Stimulated activated CD4-positive, alpha-beta T cell treated with anti-CD3 and anti-CD28 coated beads, Interleukin-4, amount 100 ng/mL, for 48 hours (primary cell): Measurements from ENCODE around the gene HORMAD1.
"Not testable (repeated sequence)": the region's sequence is repeated elsewhere in the genome, so short reads cannot be mapped to it uniquely, and the experiment has no call there.

Experiments
- DNase-seq, 2 donors: peaks; one replicate each; pipeline ENCODE4 v3.0.0-alpha.2; 2020; ENCODE audit warnings: low read depth in 2 of 2

HORMAD1 gene

DNA sequence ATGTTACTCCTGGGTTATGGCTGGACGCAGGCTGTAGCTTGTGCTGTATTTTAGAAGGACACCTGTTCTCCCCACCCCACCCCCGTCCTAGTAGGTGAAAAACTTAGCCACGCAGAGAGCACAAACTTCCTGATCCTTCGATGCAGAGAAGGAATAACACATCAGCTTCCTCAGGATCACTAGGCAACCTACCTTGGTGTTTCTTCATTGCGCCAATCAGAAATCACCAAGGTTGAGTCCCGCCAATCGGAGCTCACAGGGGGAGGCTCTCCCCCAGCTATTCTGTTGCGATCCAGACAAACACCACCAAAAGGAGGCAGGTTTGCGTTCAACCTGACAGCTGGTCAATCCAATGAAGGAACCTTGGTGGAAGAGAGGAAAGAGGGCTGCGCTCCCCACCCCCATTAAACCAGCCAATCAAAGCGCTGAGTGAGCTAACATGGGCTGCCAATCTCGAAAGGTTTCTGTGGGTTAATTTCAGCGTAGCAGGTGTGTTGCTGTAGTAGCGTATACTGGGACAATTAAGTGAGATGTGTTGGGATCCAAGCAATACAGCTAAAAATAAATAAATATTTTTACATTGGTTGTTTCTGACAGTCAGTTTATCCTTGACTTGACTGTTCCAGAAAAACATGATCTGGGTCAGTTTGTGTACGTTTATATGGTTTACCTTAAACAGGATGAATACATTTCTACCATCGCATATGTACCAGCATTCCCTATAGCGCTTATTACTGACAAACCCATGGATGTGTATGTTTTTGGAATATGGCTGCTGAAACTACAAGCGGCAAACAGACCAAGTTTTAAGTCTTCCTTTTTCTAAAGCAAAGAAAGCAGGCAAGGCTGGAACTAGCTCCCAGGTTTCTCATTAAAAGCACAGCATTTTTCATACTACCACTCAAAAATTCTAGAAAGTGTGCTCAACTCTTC is 23.4 kb downstream of the HORMAD1 start, which contains the start of gene GOLPH3L:
GOLPH3L (minus strand) TSS at position 160 of the 933 bp plus-strand sequence. CDS start 2,316 bp downstream, outside the sequence.
- peak; percentile 66 to 84 for DNase-seq

DNA sequence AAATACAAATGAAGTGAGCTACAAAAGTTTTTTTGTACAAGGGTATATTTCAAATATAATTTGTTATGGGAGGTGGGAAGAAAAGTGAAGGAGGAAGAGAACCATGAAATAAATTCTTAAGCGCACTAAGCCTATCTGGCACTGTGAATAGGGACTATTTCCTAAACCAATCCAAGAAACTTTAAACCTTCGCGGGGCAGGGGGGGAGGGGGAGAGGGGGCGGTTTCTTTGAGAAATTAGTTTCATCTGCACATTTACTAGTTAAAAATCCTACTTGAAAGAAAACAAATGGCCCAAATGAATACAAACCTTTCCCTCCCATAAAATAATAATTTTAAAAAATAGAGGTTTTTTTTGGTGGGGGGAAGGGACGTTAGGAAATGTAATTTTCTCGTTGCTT is 24.1 kb downstream of the HORMAD1 start:
- no peak for DNase-seq

DNA sequence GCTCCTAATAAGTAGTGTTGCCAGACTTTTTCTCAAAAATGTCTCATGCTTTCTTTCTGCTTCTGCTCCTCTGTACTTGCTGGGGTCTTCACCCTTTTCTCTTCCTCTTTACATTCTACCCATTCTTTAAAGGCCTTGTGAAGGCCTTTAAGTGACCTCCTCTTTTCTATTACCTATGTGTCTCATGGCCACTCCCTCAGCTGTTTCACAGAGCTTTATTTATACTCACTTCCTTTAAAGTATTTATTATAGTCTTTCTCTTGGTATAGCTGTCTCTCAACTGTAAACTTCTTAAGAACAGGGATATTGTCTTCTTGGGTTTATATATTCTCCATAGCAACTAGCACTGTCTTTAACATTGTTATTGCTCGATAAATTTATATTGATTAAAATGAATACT is 24.5 kb downstream of the HORMAD1 start:
- no peak for DNase-seq

DNA sequence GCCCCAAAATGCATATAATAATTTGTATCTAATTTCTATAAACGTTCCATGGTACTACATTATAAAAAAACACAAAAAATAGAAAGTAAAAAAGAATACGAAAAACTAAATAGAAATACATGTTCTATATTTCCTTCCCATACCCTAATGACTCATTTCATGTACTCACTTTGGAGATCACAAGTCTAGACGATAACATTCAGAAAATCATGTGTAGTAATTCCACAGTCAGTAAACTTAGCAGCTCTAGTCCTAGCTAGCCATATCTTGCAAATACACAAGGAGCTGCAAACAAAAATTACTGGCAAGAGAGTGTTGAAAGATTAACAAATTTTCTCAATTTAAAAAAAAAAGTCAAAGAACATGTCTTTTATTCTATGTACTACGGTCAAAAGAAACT is 25.1 kb downstream of the HORMAD1 start:
- no peak for DNase-seq

DNA sequence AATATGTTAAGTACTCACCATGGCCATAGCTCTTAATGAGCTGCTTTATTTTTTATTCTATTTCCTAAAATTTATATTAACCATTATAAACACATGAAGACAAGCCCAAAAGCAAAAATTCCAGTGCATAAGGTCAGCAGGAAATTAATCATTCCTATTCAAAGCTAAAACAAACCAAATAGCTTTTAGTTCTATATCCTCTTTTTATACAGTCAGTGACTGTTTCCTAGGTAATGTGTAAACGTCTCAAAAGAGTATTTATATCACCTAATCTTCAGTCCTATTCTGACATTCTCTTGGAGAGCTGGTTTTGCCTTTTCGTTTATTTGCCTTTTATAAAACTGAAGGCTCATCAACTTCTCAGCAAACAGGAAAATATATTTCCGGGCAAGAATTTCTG is 28.0 kb downstream of the HORMAD1 start:
- DNase-seq = no peak

DNA sequence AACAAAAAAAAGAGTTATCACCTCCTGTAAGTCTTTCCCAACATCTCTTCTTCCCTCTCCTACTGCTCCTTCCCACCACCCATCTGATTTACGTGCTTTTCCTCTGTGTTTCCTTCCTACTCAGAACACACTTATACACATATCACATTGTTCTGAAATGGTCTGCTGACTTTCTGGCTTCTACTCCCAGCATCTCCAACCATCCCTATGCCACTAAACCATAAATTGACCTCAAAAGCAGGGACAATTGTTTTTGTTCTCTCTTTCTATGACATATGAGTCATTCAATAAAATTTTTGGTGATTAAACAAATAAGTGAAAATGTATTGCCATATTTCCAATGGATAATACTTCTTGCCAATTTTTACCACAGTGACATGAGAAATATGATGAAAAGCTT is 31.9 kb downstream of the HORMAD1 start:
- DNase-seq = no peak

DNA sequence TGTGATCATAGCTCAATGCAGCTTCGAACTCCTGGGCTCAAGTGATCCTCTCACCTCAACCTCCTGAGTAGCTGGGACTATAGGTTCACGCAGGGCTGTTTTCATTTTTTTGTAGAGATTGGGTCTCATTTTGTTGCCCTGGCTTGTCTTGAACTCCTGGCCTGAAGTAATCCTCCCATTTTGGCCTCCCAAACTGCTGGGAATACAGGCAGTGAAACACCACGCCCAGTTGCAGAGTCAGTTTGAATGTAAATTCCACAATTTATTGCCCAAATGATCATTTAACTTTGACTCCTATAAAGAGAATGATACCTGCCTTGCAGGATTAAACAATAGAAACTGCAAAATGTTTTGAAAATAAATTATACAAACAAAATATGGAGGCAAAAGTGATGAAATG is 34.4 kb downstream of the HORMAD1 start:
- DNase-seq = no peak

DNA sequence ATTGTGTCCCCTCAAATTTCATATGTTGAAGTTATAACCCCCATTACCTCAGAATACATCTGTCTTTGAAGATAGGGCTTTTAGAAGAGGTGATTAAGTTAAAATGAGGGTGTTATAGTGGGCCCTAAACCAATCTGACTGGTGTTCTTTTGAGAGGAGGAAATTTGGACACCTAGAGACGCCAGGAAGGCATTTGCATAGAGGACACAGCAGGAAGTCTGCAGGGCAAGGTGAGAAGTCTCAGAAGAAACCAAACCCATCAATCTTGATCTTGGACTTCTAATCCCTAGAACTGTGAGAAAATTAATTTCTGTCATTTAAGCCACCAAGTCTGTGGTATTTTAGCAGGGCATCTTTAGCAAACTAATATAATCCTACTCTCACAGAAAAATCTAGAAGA is 36.8 kb downstream of the HORMAD1 start:
- no peak for DNase-seq

DNA sequence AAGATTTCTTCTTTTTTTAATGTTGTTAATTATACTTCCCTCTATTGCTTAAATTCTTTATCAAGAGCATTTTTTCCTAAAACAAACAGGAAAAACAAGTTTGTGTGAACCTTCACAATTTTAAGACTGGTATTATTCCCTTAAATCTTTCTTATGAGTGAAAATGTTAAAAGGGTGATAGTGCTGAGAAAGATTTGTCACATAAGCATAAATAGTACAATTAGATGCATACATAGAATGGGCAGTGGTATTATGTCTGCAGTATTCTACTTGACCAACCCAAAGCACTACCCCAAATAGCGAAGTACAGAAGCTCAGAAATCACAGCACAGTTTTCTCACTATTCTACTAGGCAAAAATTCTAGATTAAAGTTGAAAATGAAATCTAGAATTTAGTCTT is 41.7 kb downstream of the HORMAD1 start:
- no peak for DNase-seq

DNA sequence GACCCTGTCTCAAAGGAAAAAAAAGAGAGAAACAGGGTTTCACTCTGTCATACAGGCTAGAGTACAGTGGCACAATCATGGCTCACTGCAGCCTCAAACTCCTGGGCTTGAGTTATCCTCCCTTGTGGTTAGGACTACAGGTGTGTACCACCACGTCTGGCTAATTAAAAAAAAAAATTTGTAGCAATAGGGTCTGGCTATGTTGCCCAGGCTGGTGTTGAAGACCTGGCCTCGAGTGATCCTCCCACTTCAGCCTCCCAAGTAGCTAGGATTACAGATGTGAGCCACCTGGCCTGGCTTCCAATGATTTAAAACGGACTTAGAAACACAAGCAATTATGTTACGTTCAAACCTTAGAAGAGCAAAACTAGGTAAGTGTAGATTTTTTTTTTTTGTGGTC is 45.8 kb downstream of the HORMAD1 start:
- DNase-seq = no peak

DNA sequence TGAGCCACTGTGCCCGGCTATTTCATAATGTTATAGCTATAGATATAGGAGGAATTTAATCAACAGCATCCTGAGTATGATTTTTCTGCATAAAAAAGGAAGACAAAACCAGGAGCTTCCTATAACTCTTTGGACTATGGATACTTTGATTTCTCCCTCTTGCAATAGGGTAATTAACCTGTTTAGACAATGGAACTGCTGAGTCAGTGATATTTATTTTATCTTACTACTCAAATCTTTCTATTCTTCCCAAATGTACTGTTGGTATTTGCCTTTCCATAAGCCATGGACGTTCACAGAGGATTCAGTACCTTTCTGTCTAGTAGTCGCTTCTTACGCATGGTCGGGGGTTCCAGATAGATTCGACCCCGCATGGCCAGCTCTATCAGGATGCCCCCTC is 57.4 kb downstream of the HORMAD1 start:
- no peak for DNase-seq

DNA sequence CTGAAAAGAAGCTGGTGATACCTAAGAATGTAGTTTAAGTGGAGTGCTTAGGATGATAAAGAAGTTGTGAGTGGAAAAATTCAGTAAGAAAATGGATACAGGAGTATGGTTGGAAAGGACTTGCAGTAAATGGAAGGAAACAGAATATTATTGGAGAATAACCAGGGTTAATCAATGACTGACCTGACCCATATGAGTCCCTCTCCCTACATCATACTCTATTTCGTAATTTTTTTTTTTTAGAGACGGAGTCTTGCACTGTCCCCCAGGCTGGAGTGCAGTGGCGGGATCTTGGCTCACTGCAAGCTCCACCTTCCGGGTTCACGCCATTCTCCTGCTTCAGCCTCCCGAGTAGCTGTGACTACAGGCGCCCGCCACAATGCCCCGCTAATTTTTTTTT is 57.9 kb downstream of the HORMAD1 start:
- no peak for DNase-seq

DNA sequence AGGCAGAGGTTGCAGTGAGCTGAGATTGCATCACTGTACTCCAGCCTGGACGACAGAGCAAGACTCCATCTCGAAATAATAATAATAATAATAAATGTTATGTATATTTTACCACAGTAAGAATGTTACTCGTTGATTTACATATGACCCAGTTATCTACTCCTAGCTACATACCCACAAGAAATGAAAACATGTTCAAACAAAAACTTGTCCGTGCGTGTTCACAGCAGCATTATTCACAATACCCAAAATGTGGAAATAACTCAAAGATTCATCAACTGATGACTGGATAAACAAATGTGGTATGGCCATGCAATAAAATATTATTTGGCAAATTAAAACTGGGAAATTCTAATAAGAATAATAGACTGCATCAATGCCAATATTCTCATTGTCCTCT is 59.5 kb downstream of the HORMAD1 start:
- no peak for DNase-seq

DNA sequence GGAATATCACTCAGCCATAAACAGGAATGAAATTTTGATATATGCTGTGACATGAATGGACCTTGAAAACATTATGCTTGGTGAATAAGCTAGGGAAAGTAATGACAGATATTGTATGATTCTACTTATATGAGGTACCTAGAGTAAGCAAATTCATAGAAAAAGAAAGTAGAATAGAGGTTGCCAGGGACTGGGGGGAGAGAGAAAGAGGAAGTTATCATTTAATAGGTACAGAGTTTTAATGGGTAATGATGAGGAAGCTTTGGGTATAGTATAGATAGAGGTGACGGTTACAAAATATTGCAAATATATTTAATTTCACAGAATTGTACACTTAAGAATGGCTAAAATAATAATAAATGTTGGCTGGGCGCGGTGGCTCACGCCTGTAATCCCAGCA is 60.1 kb downstream of the HORMAD1 start:
- DNase-seq = no peak

DNA sequence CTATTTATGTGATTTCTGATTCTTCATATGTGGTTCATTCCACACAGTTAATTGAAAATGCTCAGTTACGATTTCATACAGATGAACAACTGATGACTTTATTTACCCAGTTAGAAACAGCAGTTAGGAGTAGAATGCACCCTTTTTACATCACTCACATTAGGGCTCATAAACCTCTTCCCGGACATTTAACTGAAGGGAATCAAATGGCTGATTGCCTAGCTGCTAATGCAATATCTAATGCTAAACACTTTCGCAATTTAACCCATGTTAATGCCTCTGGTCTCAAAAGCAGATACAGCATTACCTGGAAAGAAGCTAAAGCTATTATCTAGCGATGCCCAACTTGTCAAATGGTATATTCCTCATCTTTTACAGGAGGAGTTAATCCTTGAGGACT is 63.6 kb downstream of the HORMAD1 start:
- not testable (repeated sequence) for DNase-seq

DNA sequence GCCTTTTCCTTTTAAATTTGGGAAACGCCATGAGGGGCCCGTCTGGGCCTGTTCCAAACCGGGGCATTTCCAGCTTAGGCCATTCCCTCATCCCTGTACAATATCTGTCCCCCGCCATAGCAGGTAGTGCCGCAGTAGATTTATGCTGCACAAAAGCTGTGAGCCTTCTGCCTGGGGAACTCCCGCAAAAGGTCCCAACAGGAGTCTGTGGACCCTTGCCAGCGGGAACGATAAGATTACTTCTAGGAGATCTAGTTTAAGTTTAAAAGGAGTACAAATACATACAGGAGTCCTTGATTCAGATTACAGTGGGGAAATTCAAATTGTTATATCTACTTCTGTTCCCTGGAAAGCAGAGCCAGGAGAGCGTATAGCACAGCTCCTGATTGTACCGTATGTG is 66.1 kb downstream of the HORMAD1 start:
- not testable (repeated sequence) for DNase-seq

DNA sequence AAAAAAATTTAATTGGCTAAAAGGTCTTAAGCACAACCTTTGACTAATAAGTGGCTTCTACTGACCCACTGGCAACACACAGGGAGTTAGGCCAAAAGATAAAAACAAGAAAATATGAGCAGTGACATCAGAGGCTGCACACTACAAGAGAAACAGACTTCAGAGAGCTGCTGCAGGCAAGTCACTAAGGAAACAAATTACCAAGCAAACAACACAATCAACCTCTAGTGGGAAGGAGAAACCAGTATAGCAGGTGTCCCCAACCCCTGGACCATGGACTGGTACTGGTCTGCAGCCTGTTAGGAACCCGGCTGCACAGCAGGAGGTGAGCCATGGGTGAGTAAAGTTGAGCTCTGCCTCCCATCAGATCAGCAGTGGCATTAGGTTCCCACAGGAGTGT is 70.5 kb downstream of the HORMAD1 start:
- no peak for DNase-seq

DNA sequence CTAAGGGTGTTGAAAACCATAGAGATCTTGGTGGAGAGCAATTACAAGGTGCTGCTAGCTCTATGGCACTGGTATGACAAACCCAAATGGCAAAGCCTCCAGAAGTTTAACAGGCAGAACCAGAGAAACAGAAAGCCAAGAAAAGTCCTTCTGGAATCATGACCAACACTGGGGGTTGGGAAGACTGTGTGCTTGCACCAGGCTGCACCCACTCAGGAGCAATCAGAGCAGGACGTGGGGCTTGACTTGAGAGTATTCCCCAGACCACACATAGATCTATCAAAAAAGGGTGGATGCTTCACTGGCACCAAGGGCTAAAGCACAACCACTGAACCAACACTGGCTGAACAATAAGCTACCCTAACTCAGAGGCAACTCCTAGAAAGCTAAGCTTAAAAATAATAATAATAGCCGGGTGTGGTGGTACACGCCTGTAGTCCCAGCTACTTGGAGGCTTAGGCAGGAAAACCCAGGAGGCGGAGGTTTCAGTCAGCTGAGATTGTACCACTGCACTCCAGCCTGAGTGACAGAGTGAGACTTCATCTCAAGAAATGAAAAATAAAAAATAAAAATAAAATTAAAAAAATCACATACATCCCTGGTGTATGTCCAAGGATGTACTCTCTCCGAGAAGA is 71.1 kb downstream of the HORMAD1 start:
- no peak for DNase-seq
